GM21423 (cell line): ENCODE results near the gene LMBR1L.
"Not testable (repeated sequence)": the region's sequence is repeated elsewhere in the genome, so short reads cannot be mapped to it uniquely, and the experiment has no call there.

ENCODE experiments used
- ATAC-seq: cut with Tn5 transposase; IDR thresholded peaks from one replicate; pipeline ENCODE4 v1.9.1; 2021; ENCODE audit warnings: mild to moderate bottlenecking, moderate library complexity; ENCODE audit not compliant: unreplicated experiment

The LMBR1L gene

GRCh38 chr12:49088932-49089330, 21.7 kb downstream of the LMBR1L start:
- no peak for ATAC-seq

GRCh38 chr12:49088150-49088931, 22.3 kb downstream of the LMBR1L start:
- peak; percentile 90 for ATAC-seq

GRCh38 chr12:49086116-49086515, 24.5 kb downstream of the LMBR1L start:
- no peak for ATAC-seq

- no peak for ATAC-seq
Measured at GRCh38 chr12:49084438-49084837, 26.2 kb downstream of the LMBR1L start.

GRCh38 chr12:49079793-49080192, 30.9 kb downstream of the LMBR1L start:
- ATAC-seq: no peak

- no peak for ATAC-seq
Measured at GRCh38 chr12:49070971-49071370, 39.7 kb downstream of the LMBR1L start.

GRCh38 chr12:49069507-49070346, 40.9 kb downstream of the LMBR1L start, which contains the start of gene RHEBL1:
TSS of gene RHEBL1 (minus strand) at chr12:49069979. CDS start at chr12:49069785, 194 bp downstream.
- peak; percentile 97 for ATAC-seq

- no peak for ATAC-seq
Measured at GRCh38 chr12:49068879-49069506, 41.7 kb downstream of the LMBR1L start.

GRCh38 chr12:49066120-49066519, 44.5 kb downstream of the LMBR1L start:
- ATAC-seq: no peak

- ATAC-seq: no peak
Measured at GRCh38 chr12:49064767-49065152, 45.9 kb downstream of the LMBR1L start.

- ATAC-seq: not testable (repeated sequence)
Measured at GRCh38 chr12:49061916-49062315, 48.7 kb downstream of the LMBR1L start.

- no peak for ATAC-seq
Measured at GRCh38 chr12:49061157-49061650, 49.4 kb downstream of the LMBR1L start.

GRCh38 chr12:49060237-49061156, 50.1 kb downstream of the LMBR1L start, which contains the start of gene KMT2D:
TSS of gene KMT2D (minus strand) at chr12:49060794. CDS start at chr12:49055324, 5,470 bp downstream.
- peak; percentile 57 for ATAC-seq

- ATAC-seq: peak; percentile 9
Measured at GRCh38 chr12:49059299-49060171, 51.1 kb downstream of the LMBR1L start.

GRCh38 chr12:49059045-49059298, 51.7 kb downstream of the LMBR1L start:
- ATAC-seq: no peak

GRCh38 chr12:49058366-49059044, 52.1 kb downstream of the LMBR1L start:
- ATAC-seq: no peak

- no peak for ATAC-seq
Measured at GRCh38 chr12:49057888-49058287, 52.8 kb downstream of the LMBR1L start.

GRCh38 chr12:49055978-49056754, 54.5 kb downstream of the LMBR1L start:
- ATAC-seq: peak; percentile 52
